DMS53 treated with DMSO at 0.1 percent for 48 hours (cell line): ENCODE data around the gene GMPPB.

ENCODE experiments used
- DNase-seq: peaks from one replicate; lab custom pipeline; 2025; ENCODE audit not compliant: unreplicated experiment; lab: John Stamatoyannopoulos, UW

GMPPB gene

GRCh38 chr3:49673121-49673714, 50.5 kb downstream of the GMPPB start:
- no peak for DNase-seq

GRCh38 chr3:49671291-49672288, 52.2 kb downstream of the GMPPB start:
- no peak for DNase-seq

- no peak for DNase-seq
Observed at GRCh38 chr3:49670940-49671290, 52.8 kb downstream of the GMPPB start.
